ENCODE data around the gene ZBTB7C. TPM values are rescaled to one million over a fixed set of nuclear protein-coding genes. Genes with fewer than 3 reads are reported as not detected.

The ZBTB7C gene
- total RNA-seq, 2 donors from 2014 or later = 1.3 to 2.3 TPM

- Histone ChIP-seq H3K9me3 (no peaks in the 10 kb centered on the region), H3K27ac (no peak overlapping the region), H3K27me3 (peaks cover 0 to 16% of the 10 kb centered on the region in 2 donors), H3K36me3 (replicated peaks in 1 of 2; ENCODE audit: insufficient read depth in 1 of 2, low read depth in 2 of 2) (no peaks in the 10 kb centered on the region), H3K4me1 (peaks cover 17% of the 10 kb centered on the region), H3K4me3 (no peak overlapping the region)
- intact Hi-C loops (cut with DNase I) = no loop called here
- ATAC-seq (no peak), DNase-seq (no peak)
- WGBS, 2 donors = 54 to 79% methylated on average over 6 of the region's 6 CpGs
- TF ChIP-seq POLR2A (IDR thresholded peaks at IDR 0.05) (no peak), CTCF (IDR thresholded peaks at IDR 0.05) (no peak)
Measured at GRCh38 chr18:48405978-48406377, 3.2 kb downstream of the ZBTB7C start.

GRCh38 chr18:48404716-48405507, 4.3 kb downstream of the ZBTB7C start:
- ATAC-seq = no peak
- intact Hi-C loops (cut with DNase I) = no loop called here

GRCh38 chr18:48402953-48403352, 6.2 kb downstream of the ZBTB7C start:
- Histone ChIP-seq H3K4me1 (peaks cover 3% of the 10 kb centered on the region), H3K36me3 (replicated peaks in 1 of 2; ENCODE audit: insufficient read depth in 1 of 2, low read depth in 2 of 2) (no peaks in the 10 kb centered on the region), H3K9me3 (no peaks in the 10 kb centered on the region), H3K4me3 (no peak overlapping the region), H3K27me3 (peaks cover 0 to 11% of the 10 kb centered on the region in 2 donors), H3K27ac (no peak overlapping the region)
- DNase-seq (no peak), ATAC-seq (no peak)
- no peak for TF ChIP-seq CTCF (IDR thresholded peaks at IDR 0.05)
- no peak for TF ChIP-seq POLR2A (IDR thresholded peaks at IDR 0.05)
- intact Hi-C loops (cut with DNase I) = no loop called here
- WGBS, 2 donors = 82 to 100% methylated on average over 1 of the region's 1 CpG

More at GRCh38 chr18:48404716-48405507, 4.3 kb downstream of the ZBTB7C start:
- H3K9me3 ChIP-seq = no peaks in the 10 kb centered on the region
- H3K27me3 ChIP-seq = peaks cover 0 to 16% of the 10 kb centered on the region in 2 donors
- peaks cover 10% of the 10 kb centered on the region for H3K4me1 ChIP-seq
- DNase-seq = no peak
- TF ChIP-seq CTCF (IDR thresholded peaks at IDR 0.05) = no peak
- TF ChIP-seq POLR2A (IDR thresholded peaks at IDR 0.05) = no peak
- no peaks in the 10 kb centered on the region for H3K36me3 ChIP-seq (replicated peaks in 1 of 2; ENCODE audit: insufficient read depth in 1 of 2, low read depth in 2 of 2)
- H3K27ac ChIP-seq = no peak overlapping the region
- 47 to 48% methylated on average over 8 of the region's 8 CpGs for WGBS, 2 donors
- H3K4me3 ChIP-seq = no peak overlapping the region

- WGBS, 2 donors = 74% methylated on average over 8 to 9 of the region's 9 CpGs
- no peak overlapping the region for H3K27ac ChIP-seq
- H3K4me1 ChIP-seq = no peaks in the 10 kb centered on the region
- TF ChIP-seq POLR2A (IDR thresholded peaks at IDR 0.05) (no peak), CTCF (IDR thresholded peaks at IDR 0.05) (no peak)
- no peaks in the 10 kb centered on the region for H3K9me3 ChIP-seq
- no peaks in the 10 kb centered on the region for H3K27me3 ChIP-seq
- H3K36me3 ChIP-seq (replicated peaks in 1 of 2; ENCODE audit: insufficient read depth in 1 of 2, low read depth in 2 of 2) = no peaks in the 10 kb centered on the region
- ATAC-seq (no peak), DNase-seq (no peak)
- no peak overlapping the region for H3K4me3 ChIP-seq
- intact Hi-C loops (cut with DNase I) = no loop called here
Measured at GRCh38 chr18:48399303-48400075, 9.7 kb downstream of the ZBTB7C start.

Data from body of pancreas (tissue), 4 donors.